Measurements from ENCODE around the gene CA11. TPM values are rescaled to one million over a fixed set of nuclear protein-coding genes. Genes with fewer than 3 reads are reported as not detected.

The CA11 gene
- total and polyA plus RNA-seq, 3 experiments from 2014 or later: 8.3 to 13.0 (median 12.7) TPM

- H3K36me3 ChIP-seq (ENCODE audit: insufficient read depth, low read length): peaks cover 6% of the 10 kb centered on the region
- peak overlapping the region; percentile 54 for H3K27ac ChIP-seq (ENCODE audit: low read depth, low read length)
- DNase-seq: no peak
- ChIA-PET CTCF (no interaction called here), POLR2A (no interaction called here)
- H3K27me3 ChIP-seq (ENCODE audit: insufficient read depth, low read length, poor library complexity, severe bottlenecking): no peaks in the 10 kb centered on the region
- H3K4me1 ChIP-seq (ENCODE audit: insufficient read depth, low read length): peaks cover 13% of the 10 kb centered on the region
- no peaks in the 10 kb centered on the region for H3K27me3 Mint-ChIP-seq
- peaks cover 34 to 44% (median 41%) of the 10 kb centered on the region in 3 donors for H3K4me1 Mint-ChIP-seq
- no peak overlapping the region for H3K4me3 ChIP-seq (ENCODE audit: low read length)
- H3K4me3 Mint-ChIP-seq: peak overlapping the region in 6 of 7 donors; percentile 23 to 88 (median 58)
- H3K9me3 Mint-ChIP-seq: no peaks in the 10 kb centered on the region
- H3K36me3 Mint-ChIP-seq: peaks cover 0 to 33% (median 7%) of the 10 kb centered on the region in 3 donors
- H3K27ac Mint-ChIP-seq: peak overlapping the region; percentile 70 to 97 (median 86)
- H3K9me3 ChIP-seq (ENCODE audit: low read length): no peaks in the 10 kb centered on the region
These were observed 20.9 kb downstream of the CA11 start for GRCh38 chr19:48624791-48625723.

DNA sequence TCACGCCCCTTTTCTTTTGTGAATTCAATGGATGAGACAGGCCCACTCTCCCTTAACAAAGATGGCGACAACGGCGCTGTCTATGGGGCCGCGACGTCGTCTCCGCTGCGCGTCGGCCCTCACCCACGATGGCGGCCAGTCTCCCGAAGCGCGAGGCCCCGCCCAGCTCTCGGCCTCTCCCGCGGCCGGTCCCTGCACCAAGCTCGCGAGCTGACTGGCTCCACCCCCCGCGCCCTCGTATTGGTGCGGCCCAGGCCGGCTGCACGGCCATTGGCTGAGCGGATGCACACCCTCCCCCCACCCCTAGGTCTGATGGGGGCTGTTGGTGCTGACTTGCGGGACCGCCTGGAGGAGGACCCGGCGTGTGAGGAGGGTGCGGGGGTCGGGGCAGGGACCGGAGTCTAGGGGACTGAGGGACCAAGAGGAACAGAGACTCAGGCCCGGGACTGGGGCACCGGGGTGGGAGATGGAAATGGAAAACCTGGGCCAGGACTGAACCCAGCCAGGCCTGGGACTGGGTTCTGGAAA, 21.9 kb downstream of the CA11 start:
- Histone ChIP-seq H3K9me3 (ENCODE audit: low read length) (no peaks in the 10 kb centered on the region), H3K27me3 (ENCODE audit: insufficient read depth, low read length, poor library complexity, severe bottlenecking) (no peaks in the 10 kb centered on the region), H3K27ac (ENCODE audit: low read depth, low read length) (peak overlapping the region; percentile 54), H3K4me1 (ENCODE audit: insufficient read depth, low read length) (peaks cover 20% of the 10 kb centered on the region), H3K4me3 (ENCODE audit: low read length) (peak overlapping the region; percentile 37), H3K36me3 (ENCODE audit: insufficient read depth, low read length) (no peaks in the 10 kb centered on the region)
- Mint-ChIP-seq H3K27me3 (peaks cover 0 to 2% of the 10 kb centered on the region in 2 donors), H3K9me3 (peaks cover 0 to 2% (median 0%) of the 10 kb centered on the region in 5 donors), H3K4me1 (peaks cover 41 to 53% (median 49%) of the 10 kb centered on the region in 3 donors), H3K4me3 (peak overlapping the region; percentile 55 to 92 (median 80)), H3K36me3 (peaks cover 0 to 36% (median 7%) of the 10 kb centered on the region in 3 donors), H3K27ac (peak overlapping the region; percentile 82 to 97 (median 94))
- POLR2A ChIA-PET: interaction anchor here (0.5 to 2.7 kb wide), 8 partner anchors 8 to 257 kb away, joined by 3 to 14 read pairs (median 4); partner anchors contain the start of genes CA11, DBP and FAM83E
- peak; percentile 88 to 94 (median 92) for DNase-seq
- CTCF ChIA-PET: interaction anchor here (1.0 to 1.9 kb wide), 2 partner anchors 10 to 119 kb away, joined by 3 to 9 read pairs; no protein-coding TSS in a partner anchor

DNA sequence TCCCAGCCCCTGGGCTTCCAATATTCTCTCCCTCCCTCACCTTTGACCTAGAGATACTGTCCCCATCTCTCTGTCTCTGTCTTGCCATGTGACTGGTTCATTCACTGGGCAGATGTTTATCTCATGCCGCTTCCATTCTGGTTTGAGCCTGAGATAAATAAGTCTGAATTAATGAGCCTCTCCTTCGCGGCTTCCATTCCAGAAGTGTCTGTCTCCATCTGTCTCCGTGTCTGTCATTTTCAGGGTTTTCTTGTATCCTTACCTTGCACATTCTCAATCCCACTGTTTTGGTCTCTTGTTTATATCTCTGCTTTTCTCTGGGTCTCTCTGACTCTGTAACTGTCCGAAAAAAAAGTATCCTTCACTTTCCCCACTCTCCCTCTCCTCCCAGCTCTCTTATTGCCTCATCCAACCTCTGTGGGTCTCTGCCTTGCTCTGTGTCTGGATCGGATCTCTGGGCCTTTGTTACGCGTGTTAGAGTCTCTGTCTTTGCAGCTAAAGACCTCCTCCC, 22.4 kb downstream of the CA11 start:
- POLR2A ChIA-PET: interaction anchor here (0.5 to 2.7 kb wide), 9 partner anchors 8 to 453 kb away, joined by 3 to 14 read pairs (median 4); partner anchors contain the start of genes CA11, DBP and FAM83E
- peaks cover 0 to 2% (median 0%) of the 10 kb centered on the region in 5 donors for H3K9me3 Mint-ChIP-seq

GRCh38 chr19:48619692-48620585, 26.0 kb downstream of the CA11 start:
- H3K9me3 Mint-ChIP-seq: peaks cover 0 to 2% (median 0%) of the 10 kb centered on the region in 5 donors
- Histone ChIP-seq H3K36me3 (ENCODE audit: insufficient read depth, low read length) (peaks cover 24% of the 10 kb centered on the region), H3K4me3 (ENCODE audit: low read length) (peak overlapping the region; percentile 76), H3K4me1 (ENCODE audit: insufficient read depth, low read length) (peaks cover 43% of the 10 kb centered on the region), H3K27me3 (ENCODE audit: insufficient read depth, low read length, poor library complexity, severe bottlenecking) (no peaks in the 10 kb centered on the region), H3K9me3 (ENCODE audit: low read length) (no peaks in the 10 kb centered on the region), H3K27ac (ENCODE audit: low read depth, low read length) (peak overlapping the region; percentile 84)
- peaks cover 0 to 3% of the 10 kb centered on the region in 2 donors for H3K27me3 Mint-ChIP-seq
- H3K4me1 Mint-ChIP-seq: peaks cover 58 to 74% (median 68%) of the 10 kb centered on the region in 3 donors
- peaks cover 0 to 62% (median 11%) of the 10 kb centered on the region in 3 donors for H3K36me3 Mint-ChIP-seq
- peak overlapping the region; percentile 94 to 100 (median 98) for H3K4me3 Mint-ChIP-seq
- H3K27ac Mint-ChIP-seq: peak overlapping the region; percentile 90 to 99 (median 98)
- DNase-seq: no peak
- POLR2A ChIA-PET: interaction anchor here (0.5 to 2.5 kb wide), 15 partner anchors 9 to 1378 kb away, joined by 3 to 23 read pairs (median 4); partner anchors contain the start of genes CA11, DBP, GYS1 and PPP1R15A
- CTCF ChIA-PET: interaction anchor here (0.6 to 3.2 kb wide), 9 partner anchors 11 to 168 kb away, joined by 3 to 16 read pairs (median 4); no protein-coding TSS in a partner anchor

More for the DNA sequence above, 22.4 kb downstream of the CA11 start:
- Histone ChIP-seq H3K27me3 (ENCODE audit: insufficient read depth, low read length, poor library complexity, severe bottlenecking) (no peaks in the 10 kb centered on the region), H3K9me3 (ENCODE audit: low read length) (no peaks in the 10 kb centered on the region), H3K27ac (ENCODE audit: low read depth, low read length) (peak overlapping the region; percentile 48), H3K4me1 (ENCODE audit: insufficient read depth, low read length) (peaks cover 20% of the 10 kb centered on the region), H3K4me3 (ENCODE audit: low read length) (peak overlapping the region; percentile 25), H3K36me3 (ENCODE audit: insufficient read depth, low read length) (no peaks in the 10 kb centered on the region)
- Mint-ChIP-seq H3K4me1 (peaks cover 42 to 56% (median 54%) of the 10 kb centered on the region in 3 donors), H3K27ac (peak overlapping the region; percentile 82 to 97 (median 94)), H3K4me3 (peak overlapping the region; percentile 18 to 92 (median 80)), H3K36me3 (peaks cover 0 to 39% (median 7%) of the 10 kb centered on the region in 3 donors), H3K27me3 (peaks cover 0 to 3% of the 10 kb centered on the region in 2 donors)
- CTCF ChIA-PET: interaction anchor here (1.0 to 1.9 kb wide), 2 partner anchors 10 to 118 kb away, joined by 3 to 9 read pairs; no protein-coding TSS in a partner anchor
- DNase-seq: no peak

GRCh38 chr19:48618916-48619691, 26.9 kb downstream of the CA11 start, which contains the start of the genes RPL18 and SPHK2:
Gene RPL18, minus strand, starts transcription at chr19:48619178. Its CDS starts 35 bp downstream, at chr19:48619143.
Gene SPHK2, plus strand, starts transcription at chr19:48619506. Its CDS starts 1,009 bp downstream, at chr19:48620515.
- Mint-ChIP-seq H3K36me3 (peaks cover 0 to 66% (median 12%) of the 10 kb centered on the region in 3 donors), H3K27ac (peak within 1 kb of the TSS; percentile 90 to 99 (median 98)), H3K9me3 (peaks cover 0 to 2% (median 0%) of the 10 kb centered on the region in 5 donors), H3K4me1 (peaks cover 54 to 67% (median 62%) of the 10 kb centered on the region in 3 donors), H3K4me3 (peak within 1 kb of the TSS; percentile 94 to 100 (median 98)), H3K27me3 (peaks cover 0 to 3% of the 10 kb centered on the region in 2 donors)
- DNase-seq: peak; percentile 91 to 97 (median 93)
- Histone ChIP-seq H3K4me1 (ENCODE audit: insufficient read depth, low read length) (peaks cover 43% of the 10 kb centered on the region), H3K27ac (ENCODE audit: low read depth, low read length) (peak within 1 kb of the TSS; percentile 84), H3K36me3 (ENCODE audit: insufficient read depth, low read length) (peaks cover 24% of the 10 kb centered on the region), H3K9me3 (ENCODE audit: low read length) (no peaks in the 10 kb centered on the region), H3K4me3 (ENCODE audit: low read length) (peak within 1 kb of the TSS; percentile 76), H3K27me3 (ENCODE audit: insufficient read depth, low read length, poor library complexity, severe bottlenecking) (no peaks in the 10 kb centered on the region)
- POLR2A ChIA-PET: interaction anchor here (0.5 to 2.5 kb wide), 18 partner anchors 8 to 1257 kb away, joined by 3 to 23 read pairs (median 4); partner anchors contain the start of genes CA11, DBP, GYS1 and PPP1R15A
- CTCF ChIA-PET: interaction anchor here (0.6 to 3.2 kb wide), 10 partner anchors 8 to 219 kb away, joined by 3 to 16 read pairs (median 4); no protein-coding TSS in a partner anchor

GRCh38 chr19:48618278-48618915, 27.6 kb downstream of the CA11 start:
- H3K4me1 Mint-ChIP-seq: peaks cover 47 to 60% (median 55%) of the 10 kb centered on the region in 3 donors

More at GRCh38 chr19:48618278-48618915, 27.6 kb downstream of the CA11 start:
- peaks cover 0 to 2% (median 0%) of the 10 kb centered on the region in 5 donors for H3K9me3 Mint-ChIP-seq
- Histone ChIP-seq H3K9me3 (ENCODE audit: low read length) (no peaks in the 10 kb centered on the region), H3K27me3 (ENCODE audit: insufficient read depth, low read length, poor library complexity, severe bottlenecking) (no peaks in the 10 kb centered on the region), H3K4me1 (ENCODE audit: insufficient read depth, low read length) (peaks cover 37% of the 10 kb centered on the region), H3K36me3 (ENCODE audit: insufficient read depth, low read length) (peaks cover 24% of the 10 kb centered on the region), H3K4me3 (ENCODE audit: low read length) (peak overlapping the region; percentile 76), H3K27ac (ENCODE audit: low read depth, low read length) (peak overlapping the region; percentile 81)
- DNase-seq: no peak
- ChIA-PET CTCF (interaction anchor here (0.6 to 3.2 kb wide), 8 partner anchors 9 to 220 kb away, joined by 3 to 16 read pairs (median 4); no protein-coding TSS in a partner anchor), POLR2A (interaction anchor here (0.5 to 2.5 kb wide), 13 partner anchors 9 to 1148 kb away, joined by 3 to 23 read pairs (median 5); partner anchors contain the start of genes CA11, DBP, GYS1 and PPP1R15A)
- H3K36me3 Mint-ChIP-seq: peaks cover 0 to 65% (median 11%) of the 10 kb centered on the region in 3 donors
- peaks cover 0 to 3% of the 10 kb centered on the region in 2 donors for H3K27me3 Mint-ChIP-seq
- H3K4me3 Mint-ChIP-seq: peak overlapping the region; percentile 94 to 100 (median 98)
- H3K27ac Mint-ChIP-seq: peak overlapping the region; percentile 90 to 99 (median 98)

Data from CD8-positive, alpha-beta memory T cell (primary cell).